ENCODE measurements around the gene ZFYVE28.

ZFYVE28 gene

DNA sequence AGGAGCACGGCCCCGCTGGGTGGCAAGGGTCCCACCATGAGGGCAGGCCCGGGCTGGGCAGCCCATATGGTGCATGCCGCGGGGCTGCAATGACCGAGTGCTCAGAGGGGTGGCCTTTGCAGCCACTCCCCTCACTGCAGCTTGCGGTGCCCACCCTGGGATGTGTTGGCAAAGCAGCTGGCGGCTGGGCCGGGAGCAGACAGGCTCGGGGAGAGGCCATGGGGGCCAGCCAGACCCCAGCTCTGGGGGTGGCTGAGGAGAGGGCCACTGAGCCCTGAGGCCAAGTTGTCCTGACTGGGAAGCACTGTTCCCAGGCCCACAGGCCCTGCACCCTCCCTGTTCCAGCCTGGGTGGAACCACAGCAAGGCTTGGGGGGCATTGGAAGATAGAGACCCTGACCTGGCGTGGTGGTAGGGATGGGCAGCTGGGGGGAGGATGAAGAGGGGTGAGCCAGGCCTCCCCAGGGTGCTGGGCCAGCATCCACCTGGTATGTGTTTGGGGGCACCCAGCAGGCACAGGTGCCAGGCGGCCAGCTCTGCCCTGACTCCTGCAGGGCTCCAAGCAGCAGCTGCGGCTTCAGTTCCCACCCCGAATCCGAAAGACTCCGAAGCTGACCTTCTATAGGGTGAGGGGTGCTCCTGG is 32.1 kb upstream of the ZFYVE28 start:
- in situ Hi-C loops (cut with HindIII; ENCODE audit: low sequenced_read_pairs): no loop called here
- H3K4me3 ChIP-seq (ENCODE audit: low read depth, low read length): no peak overlapping the region
- no peak for TF ChIP-seq CTCF (IDR thresholded peaks at IDR 0.05; ENCODE audit: low read depth, low read length, missing control alignments)

GRCh38 chr4:2449511-2450392 is 31.3 kb upstream of the ZFYVE28 start:
- no peak overlapping the region for H3K4me3 ChIP-seq (ENCODE audit: low read depth, low read length)
- no peak for DNase-seq (ENCODE audit: low read depth)
- in situ Hi-C loops (cut with HindIII; ENCODE audit: low sequenced_read_pairs): no loop called here

More for the DNA sequence above, 32.1 kb upstream of the ZFYVE28 start:
- no peak for DNase-seq (ENCODE audit: low read depth)

DNA sequence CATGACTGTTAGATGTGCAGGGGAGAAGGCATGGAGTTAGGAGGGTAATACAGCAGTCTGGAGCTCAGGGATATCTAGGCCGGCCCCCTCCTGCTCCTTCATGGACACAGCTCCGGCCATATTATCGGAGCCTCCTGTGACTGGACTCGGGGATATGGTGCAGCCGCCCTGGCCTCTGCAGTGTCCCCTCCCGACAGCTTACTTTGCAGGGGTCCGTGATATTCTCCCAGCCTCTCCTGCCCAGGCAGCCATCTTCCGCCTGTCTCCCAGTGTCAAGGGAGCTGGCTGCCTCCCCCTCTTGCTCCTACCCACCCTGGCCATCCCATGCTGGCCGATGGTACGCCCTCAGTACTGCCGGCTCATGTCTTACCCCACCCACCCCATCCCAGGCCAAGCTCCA is 30.6 kb upstream of the ZFYVE28 start:
- in situ Hi-C loops (cut with HindIII; ENCODE audit: low sequenced_read_pairs): no loop called here
- DNase-seq (ENCODE audit: low read depth): no peak
- no peak for TF ChIP-seq CTCF (IDR thresholded peaks at IDR 0.05; ENCODE audit: low read depth, low read length, missing control alignments)
- no peak overlapping the region for H3K4me3 ChIP-seq (ENCODE audit: low read depth, low read length)

More at GRCh38 chr4:2449511-2450392, 31.3 kb upstream of the ZFYVE28 start:
- no peak for TF ChIP-seq CTCF (IDR thresholded peaks at IDR 0.05; ENCODE audit: low read depth, low read length, missing control alignments)

DNA sequence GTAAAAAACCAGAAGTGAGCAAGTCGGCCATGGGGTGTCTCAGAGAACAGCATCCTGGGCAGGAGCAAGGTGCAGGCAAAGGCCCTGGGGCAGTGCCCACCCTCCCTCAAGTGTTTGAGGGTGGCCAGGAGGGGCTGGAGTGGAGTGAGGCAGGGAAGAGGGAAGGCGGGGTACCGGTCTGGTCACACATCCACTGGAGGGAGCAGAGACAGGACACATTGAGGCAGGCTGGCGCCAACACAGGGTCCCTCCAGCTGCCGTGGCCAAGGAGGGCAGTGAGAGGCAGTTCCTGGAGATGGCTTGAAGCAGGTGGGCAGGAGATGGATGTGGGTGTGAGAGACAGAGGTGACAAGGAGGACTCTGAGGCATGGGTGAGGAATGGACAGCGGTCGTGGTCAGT is 30.1 kb upstream of the ZFYVE28 start:
- no peak for DNase-seq (ENCODE audit: low read depth)

DNA sequence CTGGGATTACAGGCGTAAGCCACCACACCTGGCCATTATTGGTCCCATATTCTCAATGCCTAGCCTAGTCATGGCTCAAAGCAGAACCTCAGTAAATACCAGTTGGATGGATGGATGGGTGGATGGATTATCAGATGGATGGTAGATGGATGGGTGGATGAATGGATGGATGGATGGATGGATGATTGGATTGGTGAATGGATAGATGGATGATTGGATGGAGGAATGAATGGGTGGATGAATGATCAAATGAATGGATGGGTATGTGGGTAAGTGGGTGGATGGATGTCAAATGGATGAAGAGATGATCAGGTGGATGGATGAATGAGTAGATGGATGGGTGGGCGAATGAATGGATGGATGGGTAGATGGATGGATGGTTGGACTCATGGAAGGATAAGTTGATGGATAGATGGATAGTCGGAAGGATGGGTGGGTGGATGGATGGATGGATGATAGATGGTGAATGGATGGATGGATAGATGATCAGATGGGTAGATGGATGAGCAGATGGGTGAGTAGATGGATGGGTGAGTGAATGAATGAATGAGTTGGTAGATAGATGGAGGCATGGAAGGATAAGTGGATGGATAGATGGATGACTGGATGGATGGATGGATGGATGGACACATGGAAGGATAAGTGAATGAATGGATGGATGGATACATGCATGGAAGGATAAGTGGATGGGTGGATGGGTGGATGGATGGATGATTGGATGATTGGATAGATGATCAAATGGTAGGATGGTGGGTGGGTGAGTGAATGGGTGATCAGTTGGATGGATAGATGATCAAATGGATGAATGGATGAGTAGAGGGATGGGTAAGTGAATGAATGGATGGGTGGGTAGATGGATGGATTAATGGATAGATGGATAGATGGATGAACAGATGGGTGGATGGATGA is 28.5 kb upstream of the ZFYVE28 start:
- H3K4me3 ChIP-seq (ENCODE audit: low read depth, low read length): no peak overlapping the region
- no peak for TF ChIP-seq CTCF (IDR thresholded peaks at IDR 0.05; ENCODE audit: low read depth, low read length, missing control alignments)
- no peak for DNase-seq (ENCODE audit: low read depth)
- in situ Hi-C loops (cut with HindIII; ENCODE audit: low sequenced_read_pairs): no loop called here

More for the DNA sequence above, 30.1 kb upstream of the ZFYVE28 start:
- TF ChIP-seq CTCF (IDR thresholded peaks at IDR 0.05; ENCODE audit: low read depth, low read length, missing control alignments): no peak
- in situ Hi-C loops (cut with HindIII; ENCODE audit: low sequenced_read_pairs): no loop called here
- H3K4me3 ChIP-seq (ENCODE audit: low read depth, low read length): no peak overlapping the region

DNA sequence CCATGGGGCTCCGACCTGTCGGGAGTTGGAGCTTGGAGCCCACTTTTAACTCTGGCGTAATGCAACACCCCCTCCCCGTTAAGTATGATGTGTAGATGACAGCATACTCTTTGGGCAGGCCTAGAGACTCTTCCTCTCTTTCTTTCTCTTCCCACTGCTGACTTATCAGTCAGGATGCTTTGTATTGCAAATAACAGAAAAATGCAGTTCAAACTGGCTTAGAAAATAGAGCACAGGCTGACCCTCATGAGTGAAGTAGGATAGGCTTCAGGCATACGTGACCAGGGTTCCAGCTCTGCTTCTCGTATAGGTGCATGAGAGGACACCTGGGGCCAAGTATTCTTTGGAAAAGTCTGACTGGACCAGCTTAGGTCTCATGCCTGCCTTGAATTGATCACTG is 27.1 kb upstream of the ZFYVE28 start:
- TF ChIP-seq CTCF (IDR thresholded peaks at IDR 0.05; ENCODE audit: low read depth, low read length, missing control alignments): no peak
- no peak overlapping the region for H3K4me3 ChIP-seq (ENCODE audit: low read depth, low read length)
- DNase-seq (ENCODE audit: low read depth): no peak
- in situ Hi-C loops (cut with HindIII; ENCODE audit: low sequenced_read_pairs): no loop called here
